ENCODE data around the gene DOCK7. TPM values are rescaled to one million over a fixed set of nuclear protein-coding genes. Genes with fewer than 3 reads are reported as not detected.

Gene DOCK7
- total and polyA plus RNA-seq, 2 of the 13 experiments (the other 11 are each of a cell fraction or from before 2014, with no cell fraction given) = 45.7 to 67.2 TPM

- no peak for TF ChIP-seq CSRNP1 (CRISPR knock-in tag; IDR thresholded peaks at IDR 0.05)
- TF ChIP-seq FOSL2 (CRISPR knock-in tag; IDR thresholded peaks at IDR 0.05) = peak; percentile 93
Measured at GRCh38 chr1:62424411-62424810, 263.8 kb downstream of the DOCK7 start (continued).

- Histone ChIP-seq H3K27ac (ENCODE audit: extremely low read length, insufficient read depth, low read length) (peak overlapping the region; percentile 83), H4K20me1 (ENCODE audit: insufficient read depth, low read length) (no peaks in the 10 kb centered on the region), H3K27me3 (ENCODE audit: control insufficient read depth in 1 of 2, insufficient read depth in 2 of 2, low read length in 2 of 2) (no peaks in the 10 kb centered on the region), H3K4me2 (ENCODE audit: low read depth, low read length) (peak overlapping the region; percentile 71), H3K4me1 (ENCODE audit: insufficient read depth, low read length) (peaks cover 42% of the 10 kb centered on the region), H3K9me3 (ENCODE audit: low read length) (no peaks in the 10 kb centered on the region), H3K36me3 (replicated peaks in 1 of 2; ENCODE audit: control insufficient read depth in 1 of 2, insufficient read depth in 2 of 2, low read length in 2 of 2) (no peaks in the 10 kb centered on the region), H3K9ac (ENCODE audit: insufficient read depth, low read depth, low read length) (peak overlapping the region; percentile 58), H3K79me2 (ENCODE audit: insufficient read depth, low read length) (no peaks in the 10 kb centered on the region), H2AFZ (ENCODE audit: low read length) (peak overlapping the region; percentile 59), H3K4me3 (replicated peaks in 1 of 3; ENCODE audit: insufficient read depth in 1 of 3, low read depth in 2 of 3, low read length in 3 of 3) (peak overlapping the region in 2 of 3 experiments; percentile 25 to 51; a peak in 2 of 6 replicates)
- intact Hi-C loops (cut with micrococcal nuclease; ENCODE audit: unreplicated experiment) = no loop called here
- FAIRE-seq = peak; percentile 94
- peak; percentile 92 for DNase-seq (ENCODE audit: low spot score)
- ChIA-PET POLR2A (interaction anchor here (0.7 to 5.1 kb wide), 6 partner anchors 8 to 266 kb away, joined by 3 to 97 read pairs (median 4); partner anchors contain the start of gene USP1), CTCF (ENCODE audit: low intra/inter-chr PET ratio, low total read pairs) (no interaction called here)
- 41% methylated on average over 13 of the region's 14 CpGs for WGBS (ENCODE audit: low lambda C conversion rate)
- BruUV-seq (replicated peaks) = TSS peak; percentile 100
- in situ Hi-C loops (cut with HindIII; ENCODE audit: extremely low pct_ligation_motif_present, low pct_unique_long_range_greater_than_20kb) = no loop called here
- peak; percentile 91 for ATAC-seq
- TF ChIP-seq ZSCAN9 (CRISPR knock-in tag; IDR thresholded peaks at IDR 0.05; ENCODE audit: borderline replicate concordance) = peak; percentile 59; the same call in 1 of the 2 replicates
- TF ChIP-seq TBL1XR1 (IDR thresholded peaks at IDR 0.05; ENCODE audit: borderline replicate concordance, low read length, partially characterized antibody) = peak; percentile 15
- peak; percentile 46; the same call in 1 of the 2 replicates for TF ChIP-seq ZNF740 (CRISPR knock-in tag; IDR thresholded peaks at IDR 0.05)
- TF ChIP-seq ZNF746 (CRISPR knock-in tag; IDR thresholded peaks at IDR 0.05) = peak; percentile 75; the same call in 1 of the 2 replicates
- peak; percentile 95 for TF ChIP-seq ZBTB21 (CRISPR knock-in tag; IDR thresholded peaks at IDR 0.05)
- peak; percentile 78; the same call in 1 of the 2 replicates for TF ChIP-seq YEATS2 (CRISPR knock-in tag; IDR thresholded peaks at IDR 0.05; ENCODE audit: borderline replicate concordance)
- TF ChIP-seq ZNF557 (CRISPR knock-in tag; IDR thresholded peaks at IDR 0.05) = no peak
- TF ChIP-seq DMAP1 (CRISPR knock-in tag; IDR thresholded peaks at IDR 0.05) = peak; percentile 99
- TF ChIP-seq ZNF354B (CRISPR knock-in tag; IDR thresholded peaks at IDR 0.05) = no peak
- TF ChIP-seq RNF2 (conservative IDR thresholded peaks at IDR 0.05; ENCODE audit: low read depth) = 0 out of 2 replicates have a peak, but pooled peaks have one; percentile 49
- peak; percentile 76; the same call in 1 of the 2 replicates for TF ChIP-seq MIER3 (CRISPR knock-in tag; IDR thresholded peaks at IDR 0.05; ENCODE audit: borderline replicate concordance)
- no peak for TF ChIP-seq SOX13 (IDR thresholded peaks at IDR 0.05)
- TF ChIP-seq SOX13 (CRISPR knock-in tag; conservative IDR thresholded peaks at IDR 0.05 in 1 of 2, IDR thresholded peaks at IDR 0.05 in 1 of 2) = peak in 1 of 2 experiments; percentile 75; a peak in 2 of 4 replicates
- peak; percentile 91 for TF ChIP-seq ZNF264 (CRISPR knock-in tag; IDR thresholded peaks at IDR 0.05)
- peak; percentile 48 for TF ChIP-seq CBX1 (IDR thresholded peaks at IDR 0.05; ENCODE audit: low read depth)
- TF ChIP-seq KLF6 (CRISPR knock-in tag; IDR thresholded peaks at IDR 0.05) = peak; percentile 94
- TF ChIP-seq JUN (CRISPR knock-in tag; IDR thresholded peaks at IDR 0.05) = 0 out of 2 replicates have a peak, but pooled peaks have one; percentile 26
- no peak for TF ChIP-seq SMAD1 (CRISPR knock-in tag; IDR thresholded peaks at IDR 0.05; ENCODE audit: borderline replicate concordance, low read depth)
- peak; percentile 80; the same call in 1 of the 2 replicates for TF ChIP-seq NFKB2 (CRISPR knock-in tag; IDR thresholded peaks at IDR 0.05; ENCODE audit: borderline replicate concordance)
Measured at GRCh38 chr1:62423580-62424242, 264.5 kb downstream of the DOCK7 start.

All from HepG2 (cell line).